C4-2B (cell line): Measurements from ENCODE around the gene DEPDC7.

Experiments used
- ZFX ChIP-seq: fragments of 450-650 bp; IDR thresholded peaks from 2 replicates; pipeline ENCODE4 v1.6.1; 2017
- TF ChIP-seq, protein P1 (sequence below): fragments of 450-650 bp; conservative IDR thresholded peaks from 2 replicates; pipeline ENCODE4 v1.5.1; 2017; ENCODE audit warnings: mild to moderate bottlenecking

DNA sequence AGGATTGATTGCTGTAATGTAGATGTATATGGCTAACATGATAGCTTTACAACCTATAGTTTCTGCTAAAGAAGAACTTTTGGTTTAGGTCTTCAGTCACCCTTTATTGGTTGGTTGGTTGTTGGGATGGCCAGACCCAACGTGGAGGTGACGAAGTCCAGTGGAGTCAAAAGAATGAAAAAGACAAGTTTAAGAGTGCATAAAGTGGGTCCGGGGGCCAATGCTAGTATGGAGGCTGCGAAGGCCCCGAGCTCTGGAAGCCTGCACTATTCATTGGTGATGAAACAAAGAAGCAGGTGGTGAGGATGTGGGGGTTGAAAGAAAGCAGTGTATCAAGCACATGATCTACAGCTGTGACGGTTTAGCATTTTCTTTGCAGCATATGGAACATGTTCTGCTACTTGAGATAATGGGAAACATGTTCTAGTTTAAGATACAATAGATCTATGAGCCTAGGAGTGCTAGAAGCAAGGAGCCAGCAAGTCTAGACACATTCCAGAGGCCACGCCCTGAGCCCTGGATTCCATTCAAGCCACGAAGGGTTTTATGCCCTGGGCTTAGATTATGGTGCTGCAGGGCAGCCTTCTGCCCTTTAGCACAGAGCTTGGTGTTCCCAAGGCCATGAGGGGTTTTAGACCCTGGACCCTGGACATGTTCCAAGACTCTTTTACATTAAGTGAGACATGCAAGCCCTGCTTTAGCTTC is 30.0 kb downstream of the DEPDC7 start:
- TF ChIP-seq, protein P1, sequence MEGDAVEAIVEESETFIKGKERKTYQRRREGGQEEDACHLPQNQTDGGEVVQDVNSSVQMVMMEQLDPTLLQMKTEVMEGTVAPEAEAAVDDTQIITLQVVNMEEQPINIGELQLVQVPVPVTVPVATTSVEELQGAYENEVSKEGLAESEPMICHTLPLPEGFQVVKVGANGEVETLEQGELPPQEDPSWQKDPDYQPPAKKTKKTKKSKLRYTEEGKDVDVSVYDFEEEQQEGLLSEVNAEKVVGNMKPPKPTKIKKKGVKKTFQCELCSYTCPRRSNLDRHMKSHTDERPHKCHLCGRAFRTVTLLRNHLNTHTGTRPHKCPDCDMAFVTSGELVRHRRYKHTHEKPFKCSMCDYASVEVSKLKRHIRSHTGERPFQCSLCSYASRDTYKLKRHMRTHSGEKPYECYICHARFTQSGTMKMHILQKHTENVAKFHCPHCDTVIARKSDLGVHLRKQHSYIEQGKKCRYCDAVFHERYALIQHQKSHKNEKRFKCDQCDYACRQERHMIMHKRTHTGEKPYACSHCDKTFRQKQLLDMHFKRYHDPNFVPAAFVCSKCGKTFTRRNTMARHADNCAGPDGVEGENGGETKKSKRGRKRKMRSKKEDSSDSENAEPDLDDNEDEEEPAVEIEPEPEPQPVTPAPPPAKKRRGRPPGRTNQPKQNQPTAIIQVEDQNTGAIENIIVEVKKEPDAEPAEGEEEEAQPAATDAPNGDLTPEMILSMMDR = no peak
- TF ChIP-seq ZFX = no peak
